GM19452 (cell line): ENCODE measurements around the gene METAP1.
"Not testable (repeated sequence)": the region's sequence is repeated elsewhere in the genome, so short reads cannot be mapped to it uniquely, and the experiment has no call there.

Experiments used
- ATAC-seq: cut with Tn5 transposase; IDR thresholded peaks from one replicate; pipeline ENCODE4 v1.9.1; 2021; ENCODE audit not compliant: unreplicated experiment

Gene METAP1

DNA sequence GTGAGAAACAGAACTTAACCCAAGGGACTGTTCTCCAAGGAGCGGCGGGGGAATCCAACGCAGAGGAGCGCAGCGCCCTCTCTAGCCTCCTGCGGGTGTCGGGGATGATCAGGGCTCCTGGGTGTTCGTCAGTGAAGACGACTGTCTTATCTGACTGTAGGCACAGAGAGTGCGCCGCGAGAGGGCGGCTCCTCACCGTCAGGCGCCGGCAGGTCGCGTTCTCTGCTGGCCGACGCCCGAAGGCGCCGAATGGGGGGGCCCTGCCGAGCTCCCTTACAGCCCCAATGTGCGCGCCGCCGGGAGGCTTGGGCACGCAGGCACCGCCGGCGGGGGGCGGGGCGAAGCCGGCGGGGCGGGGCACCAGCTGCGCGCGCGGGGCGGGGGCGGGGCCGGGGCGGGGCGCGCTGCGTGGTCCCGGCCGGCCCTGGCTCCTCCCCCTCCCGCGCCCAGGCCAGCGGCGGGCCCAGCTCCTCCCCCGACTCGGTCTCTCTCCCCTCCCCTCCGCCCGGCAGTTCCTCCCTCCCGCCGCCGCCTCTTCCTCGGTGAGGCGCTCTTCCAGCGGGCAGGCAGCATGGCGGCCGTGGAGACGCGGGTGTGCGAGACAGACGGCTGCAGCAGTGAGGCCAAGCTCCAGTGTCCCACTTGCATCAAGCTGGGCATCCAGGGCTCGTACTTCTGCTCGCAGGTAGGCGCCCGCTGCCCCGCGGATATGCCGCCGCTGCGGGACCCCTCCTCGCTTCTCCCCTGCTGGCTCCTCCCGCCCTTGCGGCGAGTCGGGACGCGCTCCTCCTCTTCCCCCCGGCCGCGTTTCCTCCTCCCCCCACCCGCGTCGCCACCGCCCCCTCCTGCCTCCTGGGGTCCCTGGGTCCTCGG lies at the start of gene METAP1:
Gene METAP1, plus strand, starts transcription at position 539 of the 873 bp plus-strand sequence. Its CDS starts 33 bp downstream, at position 572.
- peak; percentile 95 for ATAC-seq

- ATAC-seq = no peak
Observed at GRCh38 chr4:98946359-98946758, 49.2 kb upstream of the METAP1 start.

GRCh38 chr4:98950925-98951324 lies 44.6 kb upstream of the METAP1 start:
- ATAC-seq = no peak

DNA sequence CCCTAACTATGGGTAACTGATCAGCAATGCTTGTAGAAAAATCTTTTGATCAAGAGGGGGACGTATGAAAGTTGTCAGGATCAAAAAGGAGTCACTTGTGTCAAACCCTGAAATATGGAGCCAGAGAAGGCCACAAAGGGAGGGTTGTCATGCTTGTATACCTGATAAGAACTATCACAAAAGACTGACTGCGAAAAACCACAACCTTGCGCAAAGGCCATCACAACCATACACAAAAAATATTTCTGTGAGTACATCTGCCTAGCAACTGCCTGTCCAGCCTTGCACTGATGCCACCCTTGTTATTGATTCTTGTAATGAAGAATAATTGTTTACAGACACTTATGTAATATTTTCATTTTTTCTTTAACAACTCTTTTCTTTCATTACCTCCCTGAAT lies 43.8 kb upstream of the METAP1 start:
- no peak for ATAC-seq

GRCh38 chr4:98955229-98955628 lies 40.3 kb upstream of the METAP1 start:
- no peak for ATAC-seq

GRCh38 chr4:98958065-98958464 lies 37.5 kb upstream of the METAP1 start:
- no peak for ATAC-seq

DNA sequence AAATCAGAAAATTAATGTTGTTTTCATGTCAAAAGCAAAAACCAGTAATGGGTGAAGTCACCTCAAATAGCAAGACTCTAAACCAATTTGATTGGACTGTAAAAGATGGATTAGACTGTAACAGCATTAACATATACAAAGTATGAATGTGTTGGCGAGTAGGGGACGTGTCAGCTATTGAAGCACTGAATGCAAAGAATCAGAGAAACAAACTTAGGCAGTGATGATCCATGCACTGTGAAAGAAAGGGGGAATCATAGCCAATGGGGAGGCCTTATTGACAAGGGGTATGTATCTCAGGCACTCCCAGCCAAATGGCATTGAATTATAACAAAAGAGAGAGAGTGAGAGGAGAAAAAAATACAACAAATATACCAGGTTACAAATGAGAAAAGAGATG lies 36.1 kb upstream of the METAP1 start:
- ATAC-seq = no peak

GRCh38 chr4:98961770-98962169 lies 33.8 kb upstream of the METAP1 start:
- no peak for ATAC-seq

DNA sequence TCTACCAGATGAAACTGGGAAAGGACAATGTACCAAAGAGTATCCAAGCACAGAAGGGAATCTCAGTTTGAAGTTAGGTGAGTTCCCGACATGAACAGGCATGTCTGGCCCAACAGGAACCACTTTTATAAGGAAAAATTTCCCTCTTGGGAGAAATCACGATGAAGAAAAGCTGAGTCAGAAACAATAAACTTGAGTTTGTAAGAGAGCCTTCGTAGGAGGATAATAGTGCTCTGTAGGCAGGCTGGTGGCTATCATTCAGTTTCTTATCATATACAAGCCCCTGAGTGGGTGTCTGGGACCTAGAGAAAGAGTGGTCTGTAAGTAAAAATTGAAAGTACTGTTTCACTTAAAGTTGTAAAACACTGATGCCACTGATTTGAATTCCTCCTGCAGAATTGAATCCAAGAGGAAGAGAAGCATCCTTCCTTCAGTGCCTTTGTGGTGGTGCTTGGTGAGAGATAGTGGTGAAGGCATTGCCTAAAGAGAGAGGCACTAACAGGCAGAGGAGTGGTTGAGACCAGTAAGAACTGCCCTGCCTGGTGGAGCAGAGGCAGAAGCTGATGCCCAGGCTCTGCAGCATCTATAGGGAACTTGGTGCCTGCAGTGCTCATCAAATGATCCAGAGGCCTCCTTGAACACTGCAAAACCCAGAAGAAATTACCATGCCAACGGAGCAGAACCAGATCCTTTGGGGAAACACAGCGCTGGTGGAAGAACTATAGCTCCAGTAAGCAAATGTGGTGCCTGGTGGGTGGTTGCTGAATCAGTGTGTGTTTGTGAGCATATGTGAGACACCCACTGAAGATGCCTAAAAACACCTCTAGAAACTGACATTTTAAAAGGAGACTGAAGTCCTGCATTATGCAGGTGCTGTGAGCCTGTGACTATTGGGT lies 31.7 kb upstream of the METAP1 start:
- ATAC-seq = no peak

GRCh38 chr4:98966926-98967325 lies 28.6 kb upstream of the METAP1 start:
- ATAC-seq = no peak

DNA sequence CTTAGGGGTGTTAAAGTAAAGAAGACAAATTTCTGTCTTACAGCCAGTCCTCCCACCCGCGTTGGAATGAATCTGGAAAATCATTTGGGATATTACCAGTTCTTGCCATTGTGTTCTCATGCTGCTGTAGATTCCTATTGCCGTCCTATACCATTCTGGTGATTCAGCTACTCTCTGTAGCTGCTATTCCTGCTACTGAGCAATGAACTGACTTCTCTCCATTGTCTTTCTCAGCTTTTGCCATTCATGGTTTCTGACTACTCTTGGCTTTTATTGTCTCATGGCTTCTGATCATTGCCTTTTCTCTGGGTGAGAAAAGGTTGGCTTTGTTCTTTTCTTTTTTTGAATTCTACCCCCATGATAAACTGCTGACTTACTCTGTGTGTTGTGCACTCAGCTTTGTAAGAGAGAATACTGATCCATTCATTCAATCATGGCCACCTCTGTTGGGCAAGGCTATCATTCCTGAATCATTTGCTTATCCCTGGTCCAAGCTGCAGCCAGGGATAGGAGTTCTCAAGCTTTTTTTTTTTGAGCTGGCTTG lies 27.7 kb upstream of the METAP1 start:
- ATAC-seq = no peak

DNA sequence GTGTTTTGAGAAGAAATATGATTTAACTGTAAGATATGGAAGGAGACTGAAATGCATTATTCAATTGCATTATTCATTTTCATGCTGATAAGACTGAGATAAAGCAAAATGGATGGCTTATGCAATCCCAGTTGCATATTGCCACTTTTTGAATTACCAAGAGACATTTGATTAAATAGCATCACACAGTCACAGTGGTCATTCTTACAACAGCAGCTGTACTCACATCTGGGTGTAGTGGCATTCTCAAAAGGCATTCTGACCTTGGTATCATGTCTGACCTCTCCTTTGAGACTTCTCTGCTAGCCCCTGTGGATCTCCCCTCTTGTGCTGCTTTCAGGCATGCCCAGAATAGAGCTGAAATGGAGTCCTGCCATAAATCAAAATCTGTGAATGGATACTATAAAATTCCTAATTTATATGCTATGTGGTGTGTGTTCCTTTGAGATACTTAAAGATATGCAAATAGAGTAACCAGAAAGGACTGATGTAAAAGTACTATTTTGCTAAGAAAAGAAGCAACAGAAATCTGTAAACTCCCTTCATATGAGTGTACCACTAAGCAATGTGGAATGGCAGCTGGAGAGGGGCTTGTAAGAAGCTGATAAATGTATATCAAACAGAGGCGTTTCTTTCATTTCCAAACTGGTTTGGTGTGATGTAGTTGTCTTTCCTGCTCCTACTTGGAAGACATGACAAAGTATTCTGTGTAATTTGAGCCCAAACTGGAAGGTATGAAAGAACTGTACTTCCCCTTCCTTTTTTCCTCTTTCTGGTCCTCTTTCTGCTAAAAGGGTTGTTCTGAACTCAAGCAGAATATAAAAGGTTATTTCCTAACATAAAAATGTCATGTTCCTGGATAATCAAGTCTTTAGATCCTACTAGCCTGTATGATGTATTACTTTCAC lies 25.4 kb upstream of the METAP1 start:
- ATAC-seq = no peak

DNA sequence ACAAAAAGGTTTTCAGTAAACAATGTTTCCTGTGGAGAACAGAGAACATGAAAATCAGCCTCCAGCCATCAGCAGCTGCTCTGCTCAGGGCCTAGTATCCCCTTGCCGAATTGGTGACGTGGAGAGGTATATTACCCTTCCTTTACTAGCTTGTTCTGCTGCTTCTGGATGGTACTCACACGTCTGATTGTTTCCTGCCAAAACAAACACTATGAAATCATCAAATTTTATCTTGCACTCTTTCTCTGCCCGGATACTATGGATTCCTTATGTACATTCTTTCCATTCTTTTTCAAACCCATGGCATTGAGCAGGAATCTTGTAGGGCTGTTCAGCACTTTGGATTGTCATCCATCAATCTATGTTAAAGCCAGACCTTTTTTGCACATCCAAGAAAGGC lies 18.8 kb upstream of the METAP1 start:
- no peak for ATAC-seq

- no peak for ATAC-seq
Observed at GRCh38 chr4:98977557-98977956, 18.0 kb upstream of the METAP1 start.

DNA sequence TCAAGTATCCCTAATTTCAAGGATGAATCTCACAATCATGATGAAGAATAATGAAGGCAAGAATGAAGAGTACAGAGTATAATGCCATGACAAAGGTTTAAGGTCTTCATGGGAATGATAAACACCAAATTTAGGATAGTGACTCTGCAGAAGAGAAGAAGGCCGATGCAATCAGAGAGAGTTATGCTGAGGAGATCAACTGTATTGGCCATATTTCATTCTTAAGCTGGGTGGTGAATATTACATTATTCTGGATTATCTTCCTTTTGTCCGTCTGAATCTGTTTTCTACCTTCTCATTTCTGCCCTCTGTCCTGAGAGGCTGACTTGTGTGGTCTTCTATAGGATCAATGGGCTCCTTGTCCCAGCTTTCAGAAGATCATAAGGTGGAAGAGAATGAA lies 7.8 kb upstream of the METAP1 start:
- ATAC-seq = no peak

DNA sequence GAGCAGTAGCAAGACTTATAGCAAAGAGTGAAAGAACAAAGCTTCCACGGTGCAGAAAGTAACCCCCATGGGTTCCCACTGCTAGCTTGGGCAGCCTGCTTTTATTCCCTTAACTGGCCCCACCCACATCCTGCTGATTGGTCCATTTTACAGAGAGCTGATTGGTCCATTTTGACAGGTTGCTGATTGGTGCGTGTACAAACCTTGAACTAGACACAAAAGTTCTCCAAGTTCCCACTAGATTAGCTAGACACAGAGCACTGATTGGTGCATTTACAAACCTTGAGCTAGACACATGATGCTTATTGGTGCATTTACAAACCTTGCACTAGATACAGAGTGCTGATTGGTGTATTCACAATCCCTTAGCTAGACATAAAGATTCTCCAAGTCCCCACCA lies 2.7 kb upstream of the METAP1 start:
- ATAC-seq = not testable (repeated sequence)

DNA sequence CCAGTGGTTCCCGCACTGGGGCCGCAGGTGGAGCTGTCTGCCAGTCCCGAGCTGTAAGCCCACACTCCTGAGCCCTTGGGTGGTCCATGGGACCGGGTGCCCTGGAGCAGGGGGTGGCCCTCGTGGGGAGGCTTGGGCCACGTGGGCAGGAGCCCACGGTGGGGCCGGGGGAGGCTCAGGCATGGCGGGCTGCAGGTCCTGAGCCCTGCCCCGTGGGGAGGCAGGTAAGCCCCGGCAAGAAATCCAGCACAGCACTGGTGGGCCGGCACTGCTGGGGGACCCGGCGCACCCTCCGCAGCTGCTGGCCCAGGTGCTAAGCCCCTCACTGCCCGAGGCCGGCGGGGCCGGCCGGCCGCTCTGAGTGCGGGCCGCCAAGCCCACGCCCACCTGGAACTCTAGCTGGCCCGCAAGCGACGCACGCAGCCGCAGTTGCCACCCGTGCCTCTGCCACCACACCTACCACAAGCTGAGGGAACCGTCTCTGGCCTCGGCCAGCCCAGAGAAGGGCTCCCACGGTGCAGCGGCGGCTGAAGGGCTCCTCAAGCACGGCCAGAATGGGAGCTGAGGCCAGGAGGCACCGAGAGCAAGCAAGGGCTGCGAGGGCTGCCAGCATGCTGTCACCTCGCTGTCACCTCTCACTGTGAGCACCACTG lies 2.0 kb upstream of the METAP1 start:
- no peak for ATAC-seq

- ATAC-seq = no peak
Observed at GRCh38 chr4:98994474-98995182, 893 bp upstream of the METAP1 start.

DNA sequence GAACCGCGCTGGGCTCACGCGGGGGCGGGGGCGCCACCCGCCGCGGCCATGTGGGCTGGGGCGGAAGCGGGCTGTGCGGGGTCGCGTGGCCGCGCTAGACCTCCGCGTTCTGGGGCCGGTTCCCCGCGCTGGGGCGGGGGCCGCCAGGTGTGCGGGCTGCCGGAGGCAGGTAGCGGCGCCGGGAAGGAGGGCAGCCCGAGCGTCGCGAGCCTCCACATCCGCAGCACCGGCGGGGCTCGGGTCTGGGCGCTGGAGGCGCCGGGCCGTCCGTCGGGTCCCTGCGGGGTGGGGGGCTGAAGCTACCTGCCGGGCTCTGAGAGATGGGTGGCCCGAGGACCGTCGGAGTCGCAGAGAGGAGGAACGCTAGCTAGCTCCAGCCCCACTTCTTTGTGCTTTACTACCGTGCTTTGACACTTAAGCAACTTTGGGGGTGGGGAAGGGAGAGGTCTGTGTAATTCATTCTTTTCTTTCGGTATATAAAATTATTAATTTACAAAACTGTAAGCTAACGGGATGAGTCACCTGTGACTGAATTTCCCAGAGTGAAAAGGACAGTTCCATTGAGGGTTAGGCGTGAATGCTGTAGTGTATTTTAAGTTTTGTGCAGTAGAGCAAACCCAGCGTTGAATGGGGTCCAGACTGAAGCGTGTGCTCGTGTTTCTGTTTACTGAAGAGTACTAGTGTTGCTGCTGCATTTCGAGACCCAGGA lies 689 bp downstream of the METAP1 start:
- peak; percentile 2 for ATAC-seq
